ENCODE results near the gene RUBCN. TPM values are rescaled to one million over a fixed set of nuclear protein-coding genes. Genes with fewer than 3 reads are reported as not detected.

Gene RUBCN
- total and polyA plus RNA-seq, 9 of the 15 experiments (the other 6 are each of a cell fraction or from before 2014, with no cell fraction given): 8.4 to 24.0 (median 11.9) TPM

DNA sequence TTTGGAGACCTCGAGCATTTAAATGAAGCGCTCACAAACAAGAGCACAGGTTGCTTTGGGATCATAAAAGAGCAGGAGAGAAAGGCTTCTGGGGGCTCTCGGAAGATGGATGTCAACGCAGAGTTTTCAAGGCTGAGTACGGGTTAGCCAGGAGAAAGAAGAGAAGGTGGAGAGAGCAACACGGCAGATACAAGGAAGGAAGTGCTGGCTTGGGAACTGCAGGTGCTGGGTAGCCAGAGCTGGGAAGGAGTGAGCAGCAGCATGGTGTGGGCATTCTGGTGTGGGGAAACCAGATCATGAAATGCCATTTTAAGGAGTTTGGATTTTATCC lies 580 bp upstream of the RUBCN start:
- ChIA-PET CTCF (ENCODE audit: low intra/inter-chr PET ratio) (no interaction called here), POLR2A (interaction anchor here (0.8 kb wide), 1 partner anchor 12 kb away, joined by 3 read pairs; no protein-coding TSS in a partner anchor)
- Histone ChIP-seq H3K4me1 (replicated peaks in 1 of 2; ENCODE audit: control insufficient read depth in 2 of 2, insufficient read depth in 2 of 2, low read length in 2 of 2) (peaks cover 20 to 24% of the 10 kb centered on the region in 2 experiments), H3K79me2 (ENCODE audit: control insufficient read depth, insufficient read depth, low read length) (peaks cover 50% of the 10 kb centered on the region), H2AFZ (ENCODE audit: low read depth, low read length) (peak overlapping the region; percentile 89), H3K27ac (ENCODE audit: extremely low read depth, low read depth, low read length) (peak overlapping the region; percentile 76), H3K9me1 (ENCODE audit: control insufficient read depth, insufficient read depth, low read length) (no peaks in the 10 kb centered on the region), H3K4me3 (peak overlapping the region; percentile 90), H3K9me3 (replicated peaks; ENCODE audit: control insufficient read depth, insufficient read depth, low read depth, low read length) (no peaks in the 10 kb centered on the region), H3K4me2 (ENCODE audit: insufficient read depth, low read length) (peak overlapping the region; percentile 81), H3K9ac (ENCODE audit: insufficient read depth in 1 of 2, low read depth in 2 of 2, low read length in 2 of 2) (peak overlapping the region; percentile 77 to 90; a peak in 3 of 4 replicates), H4K20me1 (replicated peaks; ENCODE audit: control insufficient read depth, insufficient read depth, low read length) (no peaks in the 10 kb centered on the region), H3K27me3 (ENCODE audit: control insufficient read depth in 2 of 2, insufficient read depth in 2 of 2, low read length in 2 of 2) (no peaks in the 10 kb centered on the region), H3K36me3 (ENCODE audit: control insufficient read depth, insufficient read depth, low read length) (peaks cover 6% of the 10 kb centered on the region; the same call in 1 of the 3 replicates)
- no peak; the same call in 2 of the 3 replicates for ATAC-seq
- no peak for FAIRE-seq
- intact Hi-C loops (cut with micrococcal nuclease) (loop anchor here (10.0 kb wide), 1 partner anchor 218 kb away; the partner anchor contains the start of gene RPL35A), in situ Hi-C loops (cut with MboI) (no loop called here)
- no peak for DNase-seq (ENCODE audit: extremely low read depth in 1 of 4, low spot score in 3 of 4)
- WGBS (ENCODE audit: insufficient coverage, low coverage, missing lambda C conversion rate): 0% methylated on average over 6 of the region's 6 CpGs
- TSS peak; percentile 91 for BruUV-seq (replicated peaks)
- TF ChIP-seq, protein P1, sequence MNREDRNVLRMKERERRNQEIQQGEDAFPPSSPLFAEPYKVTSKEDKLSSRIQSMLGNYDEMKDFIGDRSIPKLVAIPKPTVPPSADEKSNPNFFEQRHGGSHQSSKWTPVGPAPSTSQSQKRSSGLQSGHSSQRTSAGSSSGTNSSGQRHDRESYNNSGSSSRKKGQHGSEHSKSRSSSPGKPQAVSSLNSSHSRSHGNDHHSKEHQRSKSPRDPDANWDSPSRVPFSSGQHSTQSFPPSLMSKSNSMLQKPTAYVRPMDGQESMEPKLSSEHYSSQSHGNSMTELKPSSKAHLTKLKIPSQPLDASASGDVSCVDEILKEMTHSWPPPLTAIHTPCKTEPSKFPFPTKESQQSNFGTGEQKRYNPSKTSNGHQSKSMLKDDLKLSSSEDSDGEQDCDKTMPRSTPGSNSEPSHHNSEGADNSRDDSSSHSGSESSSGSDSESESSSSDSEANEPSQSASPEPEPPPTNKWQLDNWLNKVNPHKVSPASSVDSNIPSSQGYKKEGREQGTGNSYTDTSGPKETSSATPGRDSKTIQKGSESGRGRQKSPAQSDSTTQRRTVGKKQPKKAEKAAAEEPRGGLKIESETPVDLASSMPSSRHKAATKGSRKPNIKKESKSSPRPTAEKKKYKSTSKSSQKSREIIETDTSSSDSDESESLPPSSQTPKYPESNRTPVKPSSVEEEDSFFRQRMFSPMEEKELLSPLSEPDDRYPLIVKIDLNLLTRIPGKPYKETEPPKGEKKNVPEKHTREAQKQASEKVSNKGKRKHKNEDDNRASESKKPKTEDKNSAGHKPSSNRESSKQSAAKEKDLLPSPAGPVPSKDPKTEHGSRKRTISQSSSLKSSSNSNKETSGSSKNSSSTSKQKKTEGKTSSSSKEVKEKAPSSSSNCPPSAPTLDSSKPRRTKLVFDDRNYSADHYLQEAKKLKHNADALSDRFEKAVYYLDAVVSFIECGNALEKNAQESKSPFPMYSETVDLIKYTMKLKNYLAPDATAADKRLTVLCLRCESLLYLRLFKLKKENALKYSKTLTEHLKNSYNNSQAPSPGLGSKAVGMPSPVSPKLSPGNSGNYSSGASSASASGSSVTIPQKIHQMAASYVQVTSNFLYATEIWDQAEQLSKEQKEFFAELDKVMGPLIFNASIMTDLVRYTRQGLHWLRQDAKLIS (CRISPR knock-in tag; IDR thresholded peaks at IDR 0.05): 0 out of 2 replicates have a peak, but pooled peaks have one; percentile 1
- no peak for TF ChIP-seq EGR1 (conservative IDR thresholded peaks at IDR 0.05)
- no peak for TF ChIP-seq ZNF75A (CRISPR knock-in tag; IDR thresholded peaks at IDR 0.05)
- no peak for TF ChIP-seq PTRF (tag; IDR thresholded peaks at IDR 0.05)
- TF ChIP-seq, protein P2, sequence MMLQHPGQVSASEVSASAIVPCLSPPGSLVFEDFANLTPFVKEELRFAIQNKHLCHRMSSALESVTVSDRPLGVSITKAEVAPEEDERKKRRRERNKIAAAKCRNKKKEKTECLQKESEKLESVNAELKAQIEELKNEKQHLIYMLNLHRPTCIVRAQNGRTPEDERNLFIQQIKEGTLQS (IDR thresholded peaks at IDR 0.05): no peak
- TF ChIP-seq, protein P2 (CRISPR knock-in tag; conservative IDR thresholded peaks at IDR 0.05): 0 out of 2 replicates have a peak, but pooled peaks have one; percentile 62
- 0 out of 2 replicates have a peak, but pooled peaks have one; percentile 53 for TF ChIP-seq CC2D1A (IDR thresholded peaks at IDR 0.05)
- no peak for TF ChIP-seq ZNF717 (CRISPR knock-in tag; IDR thresholded peaks at IDR 0.05)
- no peak for TF ChIP-seq EP300 (IDR thresholded peaks at IDR 0.05; ENCODE audit: low read length)
- TF ChIP-seq TOE1 (IDR thresholded peaks at IDR 0.05; ENCODE audit: borderline replicate concordance): peak; percentile 17; the same call in 1 of the 2 replicates
- no peak for TF ChIP-seq TOE1 (CRISPR knock-in tag; IDR thresholded peaks at IDR 0.05; ENCODE audit: borderline replicate concordance, low read depth)
- 0 out of 2 replicates have a peak, but pooled peaks have one; percentile 26 for TF ChIP-seq DPF2 (IDR thresholded peaks at IDR 0.05)
